HG03521 (cell line): ENCODE results near the gene COL15A1.
"Not testable (repeated sequence)": the region's sequence is repeated elsewhere in the genome, so short reads cannot be mapped to it uniquely, and the experiment has no call there.

Experiments used
- ATAC-seq: cut with Tn5 transposase; IDR thresholded peaks from one replicate; pipeline ENCODE4 v1.9.1; 2021; ENCODE audit warnings: mild to moderate bottlenecking, moderate library complexity; ENCODE audit not compliant: unreplicated experiment

The COL15A1 gene

GRCh38 chr9:98943682-98944056 lies at the start of gene COL15A1:
Gene COL15A1, plus strand, starts transcription at chr9:98943907. Its CDS starts 155 bp downstream, at chr9:98944062.
- no peak for ATAC-seq

GRCh38 chr9:98894171-98894570 lies 49.5 kb upstream of the COL15A1 start:
- no peak for ATAC-seq

- no peak for ATAC-seq
Measured at GRCh38 chr9:98894761-98895160, 48.9 kb upstream of the COL15A1 start.

GRCh38 chr9:98896632-98897031 lies 47.1 kb upstream of the COL15A1 start:
- no peak for ATAC-seq

- no peak for ATAC-seq
Measured at GRCh38 chr9:98897745-98898144, 46.0 kb upstream of the COL15A1 start.

- no peak for ATAC-seq
Measured at GRCh38 chr9:98899408-98900056, 44.2 kb upstream of the COL15A1 start.

- ATAC-seq: no peak
Measured at GRCh38 chr9:98900244-98900643, 43.5 kb upstream of the COL15A1 start.

- no peak for ATAC-seq
Measured at GRCh38 chr9:98900725-98901124, 43.0 kb upstream of the COL15A1 start.

- not testable (repeated sequence) for ATAC-seq
Measured at GRCh38 chr9:98901843-98902242, 41.9 kb upstream of the COL15A1 start.

- ATAC-seq: no peak
Measured at GRCh38 chr9:98902516-98902915, 41.2 kb upstream of the COL15A1 start.

- no peak for ATAC-seq
Measured at GRCh38 chr9:98902925-98903324, 40.8 kb upstream of the COL15A1 start.

- no peak for ATAC-seq
Measured at GRCh38 chr9:98903961-98904411, 39.7 kb upstream of the COL15A1 start.

GRCh38 chr9:98905015-98905414 lies 38.7 kb upstream of the COL15A1 start:
- ATAC-seq: no peak

- ATAC-seq: no peak
Measured at GRCh38 chr9:98906273-98907040, 37.2 kb upstream of the COL15A1 start.

- no peak for ATAC-seq
Measured at GRCh38 chr9:98907055-98907454, 36.7 kb upstream of the COL15A1 start.

- no peak for ATAC-seq
Measured at GRCh38 chr9:98908897-98909634, 34.6 kb upstream of the COL15A1 start.

- ATAC-seq: no peak
Measured at GRCh38 chr9:98909935-98910334, 33.8 kb upstream of the COL15A1 start.

- no peak for ATAC-seq
Measured at GRCh38 chr9:98911042-98911441, 32.7 kb upstream of the COL15A1 start.

GRCh38 chr9:98911738-98912137 lies 32.0 kb upstream of the COL15A1 start:
- ATAC-seq: not testable (repeated sequence)

- ATAC-seq: no peak
Measured at GRCh38 chr9:98912450-98912849, 31.3 kb upstream of the COL15A1 start.

- no peak for ATAC-seq
Measured at GRCh38 chr9:98913044-98913443, 30.7 kb upstream of the COL15A1 start.

GRCh38 chr9:98913705-98914104 lies 30.0 kb upstream of the COL15A1 start:
- ATAC-seq: no peak
